ENCODE results near the gene ITPR2.
"Not testable (repeated sequence)": the region's sequence is repeated elsewhere in the genome, so short reads cannot be mapped to it uniquely, and the experiment has no call there.

Gene ITPR2

DNA sequence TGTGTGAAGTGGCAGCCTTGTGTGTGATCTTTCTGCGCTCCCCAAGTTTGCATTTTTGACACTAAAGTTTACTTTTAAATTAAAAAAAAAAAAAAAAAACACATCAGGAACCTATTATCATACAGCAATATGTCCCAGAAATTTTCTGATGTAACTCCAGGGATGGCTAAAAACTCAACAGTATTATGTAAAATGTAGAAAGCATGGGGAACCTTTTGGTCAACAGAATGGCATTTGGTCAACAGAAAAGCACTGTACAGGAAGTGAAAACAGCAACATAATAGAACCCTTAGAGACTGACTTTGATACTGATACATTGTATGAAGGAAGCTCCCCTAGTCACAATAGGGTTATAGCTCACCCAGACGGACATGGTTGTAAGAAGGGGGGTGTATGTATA lies 224.3 kb downstream of the ITPR2 start:
- Histone ChIP-seq H3K27ac (no peak overlapping the region), H3K36me3 (no peaks in the 10 kb centered on the region), H3K27me3 (no peaks in the 10 kb centered on the region), H3K4me3 (no peak overlapping the region), H3K4me2 (no peak overlapping the region), H4K20me1 (no peaks in the 10 kb centered on the region), H3K9ac (no peak overlapping the region), H3K9me3 (no peaks in the 10 kb centered on the region), H3K4me1 (peaks cover 12% of the 10 kb centered on the region)
- no peak for TF ChIP-seq Cebpa-rat (IDR thresholded peaks at IDR 0.05)

DNA sequence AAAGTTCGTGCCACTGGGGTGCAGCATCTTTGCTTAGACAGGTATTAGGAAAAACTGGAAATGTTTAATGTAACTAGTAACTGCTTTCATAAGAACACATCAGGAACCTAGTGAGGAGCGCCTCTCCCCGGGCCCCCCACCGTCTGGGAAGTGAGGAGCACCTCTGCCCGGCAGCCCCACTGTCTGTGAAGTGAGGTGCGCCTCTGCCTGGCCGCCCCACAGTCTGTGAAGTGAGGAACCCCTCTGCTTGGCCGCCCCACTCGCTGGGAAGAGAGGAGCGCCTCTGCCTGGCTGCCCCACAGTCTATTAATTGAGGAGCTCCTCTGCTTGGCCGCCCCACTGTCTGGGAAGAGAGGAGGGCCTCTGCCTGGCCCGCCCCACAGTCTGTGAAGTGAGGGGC lies 224.7 kb downstream of the ITPR2 start:
- no peak overlapping the region for H3K4me3 ChIP-seq
- H3K27ac ChIP-seq: no peak overlapping the region
- no peak for TF ChIP-seq Cebpa-rat (IDR thresholded peaks at IDR 0.05)
- H3K27me3 ChIP-seq: no peaks in the 10 kb centered on the region
- no peak overlapping the region for H3K4me2 ChIP-seq
- no peak overlapping the region for H3K9ac ChIP-seq
- H3K9me3 ChIP-seq: no peaks in the 10 kb centered on the region
- H3K4me1 ChIP-seq: peaks cover 12% of the 10 kb centered on the region
- no peaks in the 10 kb centered on the region for H3K36me3 ChIP-seq
- no peaks in the 10 kb centered on the region for H4K20me1 ChIP-seq

DNA sequence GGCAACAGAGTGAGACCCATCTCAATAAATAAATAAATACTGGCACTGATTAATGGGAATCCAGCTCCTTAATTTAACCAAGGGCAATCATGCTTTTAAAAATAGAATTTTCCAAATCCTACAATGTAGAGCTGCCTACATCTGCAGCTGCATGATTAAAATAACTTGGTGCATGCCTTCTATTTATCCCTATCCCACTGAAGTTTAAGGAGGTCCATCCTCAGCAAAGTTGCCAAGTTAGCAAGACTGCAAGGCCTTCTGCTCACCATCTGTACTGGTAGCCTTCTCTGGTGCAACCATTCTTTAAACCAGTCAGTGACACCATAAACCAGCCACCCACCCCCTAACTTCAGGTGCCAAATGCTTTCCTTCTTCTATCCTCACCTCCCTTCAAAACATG lies 226.1 kb downstream of the ITPR2 start:
- no peak overlapping the region for H3K9ac ChIP-seq
- H3K4me1 ChIP-seq: peaks cover 12% of the 10 kb centered on the region
- H3K4me2 ChIP-seq: no peak overlapping the region
- H3K27me3 ChIP-seq: no peaks in the 10 kb centered on the region
- H3K9me3 ChIP-seq: no peaks in the 10 kb centered on the region
- no peaks in the 10 kb centered on the region for H3K36me3 ChIP-seq
- no peak for TF ChIP-seq Cebpa-rat (IDR thresholded peaks at IDR 0.05)
- H3K4me3 ChIP-seq: no peak overlapping the region
- no peaks in the 10 kb centered on the region for H4K20me1 ChIP-seq
- no peak overlapping the region for H3K27ac ChIP-seq

DNA sequence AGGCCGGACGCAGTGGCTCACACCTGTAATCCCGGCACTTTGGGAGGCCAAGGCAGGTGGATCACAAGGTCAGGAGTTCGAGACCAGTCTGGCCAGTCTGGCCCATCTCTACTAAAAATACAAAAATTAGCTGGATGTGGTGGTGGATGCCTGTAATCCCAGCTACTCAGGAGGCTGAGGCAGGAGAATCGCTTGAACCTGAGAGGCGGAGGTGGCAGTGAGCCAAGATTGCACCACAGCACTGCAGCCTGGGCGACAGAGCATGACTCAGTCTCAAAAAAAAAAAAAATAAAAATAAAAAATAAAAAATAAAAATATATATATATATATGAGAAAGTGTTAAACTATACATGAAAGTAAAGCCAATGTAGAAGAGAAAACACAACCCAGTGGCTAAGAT lies 228.2 kb downstream of the ITPR2 start:
- H3K4me3 ChIP-seq, H3K27me3 ChIP-seq, H3K27ac ChIP-seq, H4K20me1 ChIP-seq, H3K9ac ChIP-seq, H3K4me2 ChIP-seq, H3K36me3 ChIP-seq, H3K9me3 ChIP-seq, H3K4me1 ChIP-seq: not testable (repeated sequence)

DNA sequence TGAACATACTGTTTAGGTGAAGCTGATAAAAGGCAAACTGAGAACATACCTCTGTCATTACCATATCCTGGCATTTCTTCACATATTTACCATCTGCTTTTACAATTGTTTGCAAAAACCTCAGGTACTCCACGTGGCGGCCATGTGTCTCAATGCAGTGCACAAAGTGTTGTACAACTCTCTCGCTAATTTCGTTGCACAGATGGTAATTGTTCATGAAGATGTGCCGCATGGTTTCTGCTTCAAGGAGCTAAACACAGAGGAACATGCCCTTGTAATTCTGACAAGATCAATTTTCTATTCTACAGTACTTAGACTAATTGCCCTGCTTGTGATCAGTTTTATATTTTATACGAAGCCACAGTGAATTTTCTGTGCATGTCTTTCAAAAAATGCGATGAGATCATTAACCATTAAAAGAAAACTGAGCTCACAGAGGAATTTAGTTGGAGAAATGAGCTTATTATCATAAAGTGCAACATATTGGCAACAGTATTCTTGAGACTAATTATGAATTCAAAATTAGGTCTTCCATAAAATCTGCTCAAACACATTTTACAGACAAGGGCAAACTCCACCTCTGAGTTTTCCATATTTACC lies 233.8 kb downstream of the ITPR2 start:
- H3K27ac ChIP-seq: no peak overlapping the region
- no peaks in the 10 kb centered on the region for H4K20me1 ChIP-seq
- H3K36me3 ChIP-seq: no peaks in the 10 kb centered on the region
- H3K9ac ChIP-seq: no peak overlapping the region
- no peak overlapping the region for H3K4me3 ChIP-seq
- no peaks in the 10 kb centered on the region for H3K4me1 ChIP-seq
- no peak overlapping the region for H3K4me2 ChIP-seq
- H3K9me3 ChIP-seq: no peaks in the 10 kb centered on the region
- no peak for TF ChIP-seq Cebpa-rat (IDR thresholded peaks at IDR 0.05)
- no peaks in the 10 kb centered on the region for H3K27me3 ChIP-seq

DNA sequence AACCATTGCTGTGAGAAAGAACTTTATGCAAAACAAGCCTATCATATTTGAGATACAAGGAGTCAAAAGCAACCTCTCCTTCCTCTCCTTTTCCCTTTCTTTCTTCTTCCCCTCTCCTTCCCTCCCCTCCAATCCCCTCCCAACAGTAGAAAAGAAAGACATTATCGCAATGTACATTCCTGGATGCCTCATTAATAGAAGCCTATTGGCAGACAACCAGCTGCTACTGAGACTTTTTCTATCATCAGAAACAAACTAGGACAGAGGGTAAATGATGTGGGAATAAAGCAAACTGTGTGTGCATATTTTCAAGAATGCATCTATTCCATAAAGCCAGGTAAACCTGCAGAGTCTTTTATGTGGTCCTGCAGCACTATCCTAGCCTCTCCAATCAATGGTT lies 237.2 kb downstream of the ITPR2 start:
- H3K27me3 ChIP-seq: no peaks in the 10 kb centered on the region
- no peak overlapping the region for H3K27ac ChIP-seq
- H3K36me3 ChIP-seq: no peaks in the 10 kb centered on the region
- no peaks in the 10 kb centered on the region for H3K9me3 ChIP-seq
- H3K4me3 ChIP-seq: no peak overlapping the region
- no peak overlapping the region for H3K4me2 ChIP-seq
- H4K20me1 ChIP-seq: no peaks in the 10 kb centered on the region
- TF ChIP-seq Cebpa-rat (IDR thresholded peaks at IDR 0.05): no peak
- H3K4me1 ChIP-seq: no peaks in the 10 kb centered on the region
- H3K9ac ChIP-seq: no peak overlapping the region

DNA sequence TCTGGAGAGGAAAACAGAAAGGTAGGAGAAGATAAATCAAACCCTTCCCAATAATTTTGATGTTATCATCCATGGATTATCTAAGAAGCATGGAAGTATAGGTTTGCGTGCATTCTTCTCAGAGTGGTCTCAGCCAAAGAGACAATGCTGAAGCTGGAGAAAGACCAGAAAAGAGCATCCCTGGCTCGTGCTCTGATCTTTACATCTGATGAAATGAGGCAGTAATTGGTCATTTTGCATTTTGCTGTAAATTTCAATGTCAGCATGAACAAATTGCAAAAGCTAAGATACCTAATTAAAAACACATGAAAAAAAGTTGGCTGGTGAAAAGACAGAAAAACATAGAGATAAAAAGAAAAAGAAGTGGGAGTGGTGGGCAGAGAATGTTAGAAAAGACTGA lies 252.4 kb downstream of the ITPR2 start:
- Histone ChIP-seq H3K9me3 (no peaks in the 10 kb centered on the region), H3K36me3 (no peaks in the 10 kb centered on the region), H3K4me2 (no peak overlapping the region), H3K27me3 (no peaks in the 10 kb centered on the region), H3K4me1 (peaks cover 5% of the 10 kb centered on the region; the same call in 1 of the 2 replicates), H3K4me3 (no peak overlapping the region), H3K27ac (no peak overlapping the region), H3K9ac (no peak overlapping the region), H4K20me1 (no peaks in the 10 kb centered on the region)
- no peak for TF ChIP-seq Cebpa-rat (IDR thresholded peaks at IDR 0.05)

DNA sequence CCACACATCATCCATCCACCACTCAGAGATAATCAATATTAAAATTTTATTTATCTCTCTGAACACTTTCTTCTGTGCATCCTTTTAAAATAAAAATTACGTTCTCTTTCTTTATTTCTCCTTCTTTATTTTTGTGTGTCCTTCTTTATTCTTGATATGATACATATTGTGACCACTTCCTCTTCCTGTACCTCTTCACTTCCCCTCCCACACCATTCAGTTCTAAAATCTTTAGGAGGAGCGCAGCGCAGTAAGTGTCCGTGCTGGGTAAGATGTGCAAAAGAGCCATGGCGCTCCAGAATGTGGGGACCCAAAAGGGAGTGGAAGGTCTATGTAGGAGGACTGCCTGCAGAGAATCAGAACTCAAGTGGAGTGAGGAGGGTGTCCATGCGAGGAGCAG lies 256.7 kb downstream of the ITPR2 start:
- H4K20me1 ChIP-seq: no peaks in the 10 kb centered on the region
- H3K9ac ChIP-seq: no peak overlapping the region
- H3K36me3 ChIP-seq: no peaks in the 10 kb centered on the region
- peaks cover 5% of the 10 kb centered on the region; the same call in 1 of the 2 replicates for H3K4me1 ChIP-seq
- no peaks in the 10 kb centered on the region for H3K27me3 ChIP-seq
- no peak overlapping the region for H3K4me3 ChIP-seq
- no peak overlapping the region for H3K4me2 ChIP-seq
- no peaks in the 10 kb centered on the region for H3K9me3 ChIP-seq
- no peak overlapping the region for H3K27ac ChIP-seq
- no peak for TF ChIP-seq Cebpa-rat (IDR thresholded peaks at IDR 0.05)

DNA sequence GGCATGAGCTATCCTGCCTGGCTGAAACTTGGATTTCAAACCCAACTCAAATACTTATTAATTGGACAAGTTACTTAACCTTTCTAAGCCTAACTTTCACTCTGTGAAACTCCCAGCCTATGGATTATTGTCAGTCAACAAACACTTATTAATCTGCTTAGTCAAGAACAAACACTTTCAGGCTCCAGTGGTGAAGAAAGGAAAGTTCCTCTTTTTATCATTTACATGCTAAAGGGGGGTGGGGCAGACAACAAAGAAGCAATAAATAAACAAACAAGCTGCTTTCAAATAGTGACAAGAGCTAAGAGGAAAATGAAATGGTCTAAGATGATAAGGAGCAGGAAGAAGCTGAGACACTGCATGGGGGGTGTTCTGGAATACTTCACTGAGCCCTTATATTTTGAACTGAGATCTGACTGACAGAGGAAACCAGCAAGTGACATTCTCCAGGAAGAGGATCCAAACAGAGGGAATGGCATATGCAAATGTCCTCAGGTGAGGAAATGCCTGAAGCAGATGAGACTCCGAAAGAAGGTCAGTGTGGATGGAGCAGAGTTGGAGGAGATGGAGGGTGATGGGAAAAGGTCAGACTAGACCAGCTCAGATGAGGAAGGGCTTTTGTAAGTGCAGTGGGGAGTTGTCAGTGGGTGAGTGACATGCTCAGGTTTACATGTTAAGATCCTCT lies 259.6 kb downstream of the ITPR2 start:
- Histone ChIP-seq H4K20me1 (no peaks in the 10 kb centered on the region), H3K27me3 (no peaks in the 10 kb centered on the region), H3K36me3 (no peaks in the 10 kb centered on the region), H3K4me1 (peaks cover 5% of the 10 kb centered on the region; the same call in 1 of the 2 replicates), H3K27ac (no peak overlapping the region), H3K4me2 (no peak overlapping the region), H3K9me3 (no peaks in the 10 kb centered on the region), H3K4me3 (no peak overlapping the region), H3K9ac (no peak overlapping the region)
- TF ChIP-seq Cebpa-rat (IDR thresholded peaks at IDR 0.05): no peak

DNA sequence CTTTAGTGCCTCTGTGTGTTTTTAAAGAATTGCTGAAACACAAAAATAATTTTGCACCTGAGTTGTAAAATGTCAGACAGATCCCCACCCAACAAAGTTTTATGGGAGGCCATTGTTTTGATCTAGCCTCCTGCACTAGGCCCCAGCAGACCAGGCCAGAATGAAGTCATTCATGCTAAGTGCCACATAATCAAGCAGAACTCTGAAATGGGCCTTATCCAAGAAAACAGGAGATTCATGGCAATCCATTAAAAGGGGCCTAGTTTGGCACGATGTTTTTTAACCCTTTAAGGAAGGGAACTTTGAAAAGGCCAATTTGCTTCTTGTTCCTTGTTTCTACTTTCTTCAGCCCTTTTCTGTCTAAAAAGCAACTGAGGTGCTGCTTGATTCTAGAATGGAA lies 260.9 kb downstream of the ITPR2 start:
- Histone ChIP-seq H3K4me3 (no peak overlapping the region), H3K4me1 (peaks cover 5% of the 10 kb centered on the region; the same call in 1 of the 2 replicates), H3K27ac (no peak overlapping the region), H3K9me3 (no peaks in the 10 kb centered on the region), H3K4me2 (no peak overlapping the region), H3K9ac (no peak overlapping the region), H4K20me1 (no peaks in the 10 kb centered on the region), H3K27me3 (no peaks in the 10 kb centered on the region), H3K36me3 (no peaks in the 10 kb centered on the region)
- no peak for TF ChIP-seq Cebpa-rat (IDR thresholded peaks at IDR 0.05)

All from BLaER1 (cell line).